GM12878 (cell line): ENCODE data around the gene ASAP2. TPM values are rescaled to one million over a fixed set of nuclear protein-coding genes. Genes with fewer than 3 reads are reported as not detected.

Experiments used
- ATAC-seq: fragments of 200-7000 bp; cut with Tn5 transposase; 3 replicates; pipeline ENCODE4 v1.9.1; 2020; ENCODE audit warnings: mild to moderate bottlenecking, moderate library complexity
- BruUV-seq: library from RNA; stranded (reverse); fragments of 400-500 nt; replicated peaks from 2 replicates; lab custom pipeline; 2021; lab: Mats Ljungman, UMichigan
- CTCF ChIA-PET: fragments of 300-600 bp; sonication (Branson Sonifier 250); formaldehyde crosslinking; extraction: SDS; loops from one replicate; lab custom pipeline; 2021; ENCODE audit warnings: inconsistent platforms; lab: Yijun Ruan, JAX
- POLR2A ChIA-PET: fragments of 350-600 bp; formaldehyde crosslinking; extraction: SDS; loops from one replicate; lab custom pipeline; 2021; ENCODE audit warnings: inconsistent platforms; lab: Charles Lee
- RAD21 ChIA-PET: fragments of 300-600 bp; sonication (Branson Sonifier 250); formaldehyde crosslinking; loops from one replicate; lab custom pipeline; 2023; ENCODE audit warnings: antibody characterized with exemption; ENCODE audit not compliant: unreplicated experiment; lab: Charles Lee
- SMC1A ChIA-PET: fragments of 300-600 bp; sonication (Branson Sonifier 250); formaldehyde crosslinking; loops from one replicate; lab custom pipeline; 2023; ENCODE audit not compliant: unreplicated experiment, uncharacterized antibody; lab: Charles Lee
- DNase-seq: peaks from one replicate; pipeline ENCODE4 v3.0.0-alpha.2; 2011; ENCODE audit warnings: low read depth, low spot score
- FAIRE-seq: peaks from 3 replicates; lab custom pipeline; 2011; peaks lifted over from hg19 to GRCh38; lab: Jason Lieb, UNC
- H2AFZ ChIP-seq: 2 replicates; pipeline ENCODE4 v1.6.0; 2011; ENCODE audit warnings: low read depth, low read length, control low read depth; ENCODE audit not compliant: control insufficient read depth
- H3K27ac ChIP-seq: 2 replicates; pipeline ENCODE4 v1.5.1; 2011; ENCODE audit warnings: control low read depth; ENCODE audit not compliant: control insufficient read depth, insufficient read depth
- H3K27me3 ChIP-seq, 2 experiments: replicated peaks in 1 of 2; 2 replicates each; pipeline versions ENCODE4 v1.6.0 to v1.6.1; 2011; ENCODE audit warnings: low read length in 1 of 2; ENCODE audit not compliant: control insufficient read depth in 2 of 2, insufficient read depth in 2 of 2
- H3K36me3 ChIP-seq, 2 experiments: 2 replicates each; pipeline ENCODE4 v1.5.1; 2011; ENCODE audit warnings: low read length in 1 of 2; ENCODE audit not compliant: control insufficient read depth in 2 of 2, insufficient read depth in 2 of 2
- H3K4me1 ChIP-seq: 2 replicates; pipeline ENCODE4 v1.6.1; 2011; ENCODE audit warnings: mild to moderate bottlenecking, low read length, moderate library complexity, mixed read lengths; ENCODE audit not compliant: control insufficient read depth, insufficient read depth
- H3K4me2 ChIP-seq: 2 replicates; pipeline ENCODE4 v1.6.0; 2011; ENCODE audit warnings: control low read depth; ENCODE audit not compliant: control insufficient read depth, insufficient read depth
- H3K4me3 ChIP-seq: fragments of 200-600 bp; sonication (generic); 2 replicates; pipeline ENCODE4 v1.5.1; 2016
- H3K79me2 ChIP-seq: 2 replicates; pipeline ENCODE4 v1.6.0; 2011; ENCODE audit warnings: low read length; ENCODE audit not compliant: control insufficient read depth, insufficient read depth
- H3K9ac ChIP-seq: 2 replicates; pipeline ENCODE4 v1.8.0; 2011; ENCODE audit warnings: low read length, control low read depth, mixed read lengths; ENCODE audit not compliant: control insufficient read depth, insufficient read depth
- H3K9me3 ChIP-seq: replicated peaks from 3 replicates; pipeline ENCODE4 v1.5.1; 2011; ENCODE audit warnings: mild to moderate bottlenecking, low read length; ENCODE audit not compliant: control insufficient read depth, insufficient read depth
- H4K20me1 ChIP-seq: 2 replicates; pipeline ENCODE4 v1.6.0; 2011; ENCODE audit not compliant: control insufficient read depth, insufficient read depth
- BRCA1 ChIP-seq: IDR thresholded peaks from 2 replicates; pipeline ENCODE4 v1.6.1; 2011; ENCODE audit warnings: low read depth, low read length, improper control_type of control experiment
- IKZF1 ChIP-seq: fragments of 450-650 bp; conservative IDR thresholded peaks from 2 replicates; pipeline ENCODE4 v1.6.1; 2017; ENCODE audit warnings: antibody characterized with exemption, mild to moderate bottlenecking
- MLLT1 ChIP-seq: fragments of 450-650 bp; IDR thresholded peaks from 2 replicates; pipeline ENCODE4 v1.6.1; 2016; ENCODE audit warnings: mild to moderate bottlenecking
- RBBP5 ChIP-seq: fragments of 200-600 bp; sonication (generic); conservative IDR thresholded peaks from 2 replicates; pipeline ENCODE4 v1.6.1; 2016
- WGBS: methylation state at CpG from one replicate; pipeline ENCODE4 v1.1.6; 2016; ENCODE audit warnings: low lambda C conversion rate; ENCODE audit not compliant: insufficient replicate concordance, insufficient coverage; ENCODE audit errors: missing lambda C conversion rate; 5-methylcytosine and 5-hydroxymethylcytosine counted together
- in situ Hi-C: fragments of 300-500 bp; cut with MboI; formaldehyde crosslinking; loops from 9 replicates; pipeline ENCODE4 v1.14.3; 2018; ENCODE audit warnings: mixed read lengths
- intact Hi-C: fragments of 100-400 bp; cut with micrococcal nuclease; formaldehyde crosslinking; loops from one replicate; pipeline ENCODE4 v1.14.2; 2022; ENCODE audit not compliant: unreplicated experiment
- polyA plus RNA-seq, 11 experiments: library from polyadenylated mRNA; depleted of rRNA in 4 of 11; unstranded in 6 of 11; stranded (reverse) in 5 of 11; fragments of >200 nt; fragmentation: Nextera tagmentation in 4 of 11; fragmentation: Illumina TruSeq in 1 of 11; extraction: Ambion mirVana in 4 of 11; extraction: Trizol in 1 of 11; gene quantifications; 1 replicate in 1 of 11; 2 replicates in 10 of 11; pipeline versions ENCODE4 v1.2.1 to v1.2.3, GENCODE V29; 2011 to 2016; ENCODE audit warnings: inconsistent platforms in 2 of 11, missing spikeins in 2 of 11, low read depth in 1 of 11
- total RNA-seq, 4 experiments: library from RNA; depleted of rRNA in 3 of 4; stranded (reverse); fragments of >200 nt in 3 of 4; fragmentation: Illumina TruSeq in 1 of 4; extraction: Trizol in 1 of 4; gene quantifications; 2 replicates each; pipeline versions ENCODE4 v1.2.1 to v1.2.3, GENCODE V29; 2013 to 2021
- TF ChIP-seq, protein P1 (sequence below): IDR thresholded peaks from 2 replicates; pipeline ENCODE4 v1.6.1; 2012; ENCODE audit warnings: improper control_type of control experiment, low read depth, low read length; ENCODE audit not compliant: insufficient replicate concordance

ASAP2 gene
- total and polyA plus RNA-seq, 10 of the 15 experiments (the other 5 are each of a cell fraction or from before 2014, with no cell fraction given) = 0.05 to 0.27 (median 0.07) TPM; not detected in 4

DNA sequence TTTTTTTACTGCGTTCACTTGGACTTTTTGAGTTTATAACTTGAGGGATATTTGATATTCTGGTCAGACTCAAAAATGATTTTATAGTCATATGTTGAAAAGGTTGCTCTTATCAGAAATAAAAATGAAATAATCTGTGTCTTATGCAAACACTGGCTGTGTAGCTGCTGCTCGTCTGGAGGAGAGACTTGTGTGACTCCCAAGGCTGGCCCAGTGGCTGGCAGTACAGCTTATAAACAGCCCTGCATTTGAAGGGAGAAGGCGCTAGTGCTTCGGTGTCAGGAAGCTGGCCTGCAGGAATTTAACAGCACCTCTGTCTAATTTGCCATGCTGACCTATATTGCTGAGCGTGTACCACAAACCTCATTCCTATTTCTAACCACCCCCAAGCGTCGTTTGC lies 74.5 kb downstream of the ASAP2 start:
- H3K27ac ChIP-seq = no peak overlapping the region
- no peaks in the 10 kb centered on the region for H4K20me1 ChIP-seq
- CTCF ChIA-PET = no interaction called here
- H3K4me2 ChIP-seq = no peak overlapping the region
- H3K4me3 ChIP-seq = no peak overlapping the region
- RAD21 ChIA-PET = no interaction called here
- no peak overlapping the region for H3K9ac ChIP-seq
- H3K4me1 ChIP-seq = no peaks in the 10 kb centered on the region
- ATAC-seq = no peak
- BruUV-seq = no TSS peak
- SMC1A ChIA-PET = no interaction called here
- whole genome bisulfite sequencing = 52% methylated on average over 7 of the region's 7 CpGs
- H2AFZ ChIP-seq = no peak overlapping the region
- intact Hi-C loops (no loop called here), in situ Hi-C loops (no loop called here)
- DNase-seq = no peak
- no peak for FAIRE-seq
- no peaks in the 10 kb centered on the region for H3K79me2 ChIP-seq
- TF ChIP-seq BRCA1 (no peak), IKZF1 (no peak), RBBP5 (no peak), MLLT1 (no peak)
- TF ChIP-seq, protein P1, sequence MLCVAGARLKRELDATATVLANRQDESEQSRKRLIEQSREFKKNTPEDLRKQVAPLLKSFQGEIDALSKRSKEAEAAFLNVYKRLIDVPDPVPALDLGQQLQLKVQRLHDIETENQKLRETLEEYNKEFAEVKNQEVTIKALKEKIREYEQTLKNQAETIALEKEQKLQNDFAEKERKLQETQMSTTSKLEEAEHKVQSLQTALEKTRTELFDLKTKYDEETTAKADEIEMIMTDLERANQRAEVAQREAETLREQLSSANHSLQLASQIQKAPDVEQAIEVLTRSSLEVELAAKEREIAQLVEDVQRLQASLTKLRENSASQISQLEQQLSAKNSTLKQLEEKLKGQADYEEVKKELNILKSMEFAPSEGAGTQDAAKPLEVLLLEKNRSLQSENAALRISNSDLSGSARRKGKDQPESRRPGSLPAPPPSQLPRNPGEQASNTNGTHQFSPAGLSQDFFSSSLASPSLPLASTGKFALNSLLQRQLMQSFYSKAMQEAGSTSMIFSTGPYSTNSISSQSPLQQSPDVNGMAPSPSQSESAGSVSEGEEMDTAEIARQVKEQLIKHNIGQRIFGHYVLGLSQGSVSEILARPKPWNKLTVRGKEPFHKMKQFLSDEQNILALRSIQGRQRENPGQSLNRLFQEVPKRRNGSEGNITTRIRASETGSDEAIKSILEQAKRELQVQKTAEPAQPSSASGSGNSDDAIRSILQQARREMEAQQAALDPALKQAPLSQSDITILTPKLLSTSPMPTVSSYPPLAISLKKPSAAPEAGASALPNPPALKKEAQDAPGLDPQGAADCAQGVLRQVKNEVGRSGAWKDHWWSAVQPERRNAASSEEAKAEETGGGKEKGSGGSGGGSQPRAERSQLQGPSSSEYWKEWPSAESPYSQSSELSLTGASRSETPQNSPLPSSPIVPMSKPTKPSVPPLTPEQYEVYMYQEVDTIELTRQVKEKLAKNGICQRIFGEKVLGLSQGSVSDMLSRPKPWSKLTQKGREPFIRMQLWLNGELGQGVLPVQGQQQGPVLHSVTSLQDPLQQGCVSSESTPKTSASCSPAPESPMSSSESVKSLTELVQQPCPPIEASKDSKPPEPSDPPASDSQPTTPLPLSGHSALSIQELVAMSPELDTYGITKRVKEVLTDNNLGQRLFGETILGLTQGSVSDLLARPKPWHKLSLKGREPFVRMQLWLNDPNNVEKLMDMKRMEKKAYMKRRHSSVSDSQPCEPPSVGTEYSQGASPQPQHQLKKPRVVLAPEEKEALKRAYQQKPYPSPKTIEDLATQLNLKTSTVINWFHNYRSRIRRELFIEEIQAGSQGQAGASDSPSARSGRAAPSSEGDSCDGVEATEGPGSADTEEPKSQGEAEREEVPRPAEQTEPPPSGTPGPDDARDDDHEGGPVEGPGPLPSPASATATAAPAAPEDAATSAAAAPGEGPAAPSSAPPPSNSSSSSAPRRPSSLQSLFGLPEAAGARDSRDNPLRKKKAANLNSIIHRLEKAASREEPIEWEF = no peak
- no peaks in the 10 kb centered on the region for H3K9me3 ChIP-seq
- H3K27me3 ChIP-seq = peaks cover 3 to 7% of the 10 kb centered on the region in 2 experiments; a peak in 1 of 4 replicates
- POLR2A ChIA-PET = interaction anchor here (0.7 kb wide), 1 partner anchor 1039 kb away, joined by 4 read pairs; no protein-coding TSS in a partner anchor
- no peaks in the 10 kb centered on the region for H3K36me3 ChIP-seq
